Type B pancreatic cell (in vitro differentiated cells): ENCODE data around the gene XPC. TPM values are rescaled to one million over a fixed set of nuclear protein-coding genes. Genes with fewer than 3 reads are reported as not detected.

ENCODE experiments used
- DNase-seq: peaks from one replicate; pipeline ENCODE4 v3.0.0; 2021; ENCODE audit warnings: mixed read lengths; ENCODE audit not compliant: unreplicated experiment; ENCODE audit errors: extremely low spot score
- H3K27ac Mint-ChIP-seq: 2 replicates; pipeline ENCODE4 v1.8.0; 2021; ENCODE audit warnings: mild to moderate bottlenecking, mixed read lengths
- H3K27me3 Mint-ChIP-seq: 2 replicates; pipeline ENCODE4 v1.8.0; 2021; ENCODE audit warnings: mixed read lengths
- H3K36me3 Mint-ChIP-seq: 2 replicates; pipeline ENCODE4 v1.8.0; 2021; ENCODE audit warnings: mixed read lengths
- H3K4me1 Mint-ChIP-seq: one replicate; pipeline ENCODE4 v1.8.0; 2021; ENCODE audit warnings: mixed read lengths; ENCODE audit not compliant: unreplicated experiment
- H3K4me3 Mint-ChIP-seq: 2 replicates; pipeline ENCODE4 v1.8.0; 2021; ENCODE audit warnings: mild to moderate bottlenecking, mixed read lengths
- H3K9me3 Mint-ChIP-seq: 2 replicates; pipeline ENCODE4 v1.8.0; 2021; ENCODE audit warnings: mixed read lengths
- CTCF ChIP-seq: fragments of 200-600 bp; sonication (generic); conservative IDR thresholded peaks from 2 replicates; pipeline ENCODE4 v1.5.0; 2021; ENCODE audit warnings: antibody characterized with exemption, mild to moderate bottlenecking
- total RNA-seq: library from RNA; stranded (reverse); gene quantifications from 2 replicates; pipeline ENCODE4 v1.2.1, GENCODE V29; 2021; ENCODE audit warnings: low replicate concordance

The XPC gene
- total RNA-seq, 1 donor from 2014 or later, result 44.2 TPM

- no peaks in the 10 kb centered on the region for H3K9me3 Mint-ChIP-seq
- H3K36me3 Mint-ChIP-seq, result peaks cover 9% of the 10 kb centered on the region
- no peak for TF ChIP-seq CTCF
- H3K4me1 Mint-ChIP-seq, result peaks cover 9% of the 10 kb centered on the region
- H3K27me3 Mint-ChIP-seq, result no peaks in the 10 kb centered on the region
- H3K4me3 Mint-ChIP-seq, result no peak overlapping the region
- DNase-seq, result no peak
- no peak overlapping the region for H3K27ac Mint-ChIP-seq
Observed at GRCh38 chr3:14138878-14139655, 39.3 kb downstream of the XPC start.

- no peak for TF ChIP-seq CTCF
- H3K36me3 Mint-ChIP-seq, result peaks cover 9% of the 10 kb centered on the region
- no peak overlapping the region for H3K4me3 Mint-ChIP-seq
- H3K9me3 Mint-ChIP-seq, result no peaks in the 10 kb centered on the region
- H3K27me3 Mint-ChIP-seq, result no peaks in the 10 kb centered on the region
- H3K27ac Mint-ChIP-seq, result no peak overlapping the region
- H3K4me1 Mint-ChIP-seq, result peaks cover 8% of the 10 kb centered on the region
- no peak for DNase-seq
Observed at GRCh38 chr3:14138109-14138877, 40.1 kb downstream of the XPC start.

- Mint-ChIP-seq H3K36me3 (peaks cover 9% of the 10 kb centered on the region), H3K4me1 (peaks cover under 1% of the 10 kb centered on the region)
- no peak for DNase-seq
Observed at GRCh38 chr3:14137445-14137844, 41.0 kb downstream of the XPC start.

GRCh38 chr3:14137004-14137403 lies 41.4 kb downstream of the XPC start:
- H3K4me3 Mint-ChIP-seq, result no peak overlapping the region
- no peaks in the 10 kb centered on the region for H3K27me3 Mint-ChIP-seq
- peaks cover 8% of the 10 kb centered on the region for H3K36me3 Mint-ChIP-seq
- no peak overlapping the region for H3K27ac Mint-ChIP-seq
- no peaks in the 10 kb centered on the region for H3K4me1 Mint-ChIP-seq
- H3K9me3 Mint-ChIP-seq, result no peaks in the 10 kb centered on the region
- DNase-seq, result no peak
- TF ChIP-seq CTCF, result no peak

More at GRCh38 chr3:14137445-14137844, 41.0 kb downstream of the XPC start:
- TF ChIP-seq CTCF, result no peak
- H3K27ac Mint-ChIP-seq, result no peak overlapping the region
- H3K27me3 Mint-ChIP-seq, result no peaks in the 10 kb centered on the region
- no peaks in the 10 kb centered on the region for H3K9me3 Mint-ChIP-seq
- H3K4me3 Mint-ChIP-seq, result no peak overlapping the region

- H3K27ac Mint-ChIP-seq, result no peak overlapping the region
- no peak for TF ChIP-seq CTCF
- H3K9me3 Mint-ChIP-seq, result no peaks in the 10 kb centered on the region
- no peak for DNase-seq
- H3K4me3 Mint-ChIP-seq, result no peak overlapping the region
- no peaks in the 10 kb centered on the region for H3K4me1 Mint-ChIP-seq
- peaks cover 12% of the 10 kb centered on the region for H3K36me3 Mint-ChIP-seq
- H3K27me3 Mint-ChIP-seq, result no peaks in the 10 kb centered on the region
Observed at GRCh38 chr3:14135581-14135980, 42.8 kb downstream of the XPC start.
